ENCODE data around the gene HYKK.

DNA sequence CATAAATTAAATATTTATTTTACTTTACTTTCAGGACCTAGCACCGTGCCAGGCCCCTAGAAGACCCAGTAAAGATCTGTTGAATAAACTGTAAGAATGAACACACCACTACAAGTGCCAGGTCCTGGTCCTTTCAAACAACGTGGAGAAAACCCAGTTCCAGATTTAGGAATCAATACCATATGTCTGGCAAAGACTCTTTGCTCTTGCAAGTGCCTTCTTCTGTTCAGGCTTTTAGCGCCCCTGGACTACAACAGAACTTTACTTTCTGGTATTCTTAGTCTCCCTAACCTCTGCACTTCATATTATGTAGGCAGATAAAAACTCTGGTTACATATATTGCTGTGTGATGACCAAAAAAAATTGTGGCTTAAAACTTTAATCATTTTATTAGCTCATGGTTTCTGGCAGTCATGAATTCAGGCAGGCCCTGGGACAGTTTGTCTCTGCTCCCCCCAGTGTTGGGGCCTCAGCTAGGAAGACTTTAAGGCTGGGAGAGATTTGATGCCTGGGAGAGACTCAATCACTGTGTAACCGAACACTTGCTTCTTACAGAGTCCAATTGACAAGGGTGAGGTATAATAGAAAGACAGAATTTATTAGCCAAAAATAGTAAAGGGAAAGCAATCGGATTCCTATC lies 30.0 kb downstream of the HYKK start:
- TF ChIP-seq, protein P1, sequence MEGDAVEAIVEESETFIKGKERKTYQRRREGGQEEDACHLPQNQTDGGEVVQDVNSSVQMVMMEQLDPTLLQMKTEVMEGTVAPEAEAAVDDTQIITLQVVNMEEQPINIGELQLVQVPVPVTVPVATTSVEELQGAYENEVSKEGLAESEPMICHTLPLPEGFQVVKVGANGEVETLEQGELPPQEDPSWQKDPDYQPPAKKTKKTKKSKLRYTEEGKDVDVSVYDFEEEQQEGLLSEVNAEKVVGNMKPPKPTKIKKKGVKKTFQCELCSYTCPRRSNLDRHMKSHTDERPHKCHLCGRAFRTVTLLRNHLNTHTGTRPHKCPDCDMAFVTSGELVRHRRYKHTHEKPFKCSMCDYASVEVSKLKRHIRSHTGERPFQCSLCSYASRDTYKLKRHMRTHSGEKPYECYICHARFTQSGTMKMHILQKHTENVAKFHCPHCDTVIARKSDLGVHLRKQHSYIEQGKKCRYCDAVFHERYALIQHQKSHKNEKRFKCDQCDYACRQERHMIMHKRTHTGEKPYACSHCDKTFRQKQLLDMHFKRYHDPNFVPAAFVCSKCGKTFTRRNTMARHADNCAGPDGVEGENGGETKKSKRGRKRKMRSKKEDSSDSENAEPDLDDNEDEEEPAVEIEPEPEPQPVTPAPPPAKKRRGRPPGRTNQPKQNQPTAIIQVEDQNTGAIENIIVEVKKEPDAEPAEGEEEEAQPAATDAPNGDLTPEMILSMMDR (CRISPR knock-in tag; IDR thresholded peaks at IDR 0.05): no peak
- TF ChIP-seq, protein P2, sequence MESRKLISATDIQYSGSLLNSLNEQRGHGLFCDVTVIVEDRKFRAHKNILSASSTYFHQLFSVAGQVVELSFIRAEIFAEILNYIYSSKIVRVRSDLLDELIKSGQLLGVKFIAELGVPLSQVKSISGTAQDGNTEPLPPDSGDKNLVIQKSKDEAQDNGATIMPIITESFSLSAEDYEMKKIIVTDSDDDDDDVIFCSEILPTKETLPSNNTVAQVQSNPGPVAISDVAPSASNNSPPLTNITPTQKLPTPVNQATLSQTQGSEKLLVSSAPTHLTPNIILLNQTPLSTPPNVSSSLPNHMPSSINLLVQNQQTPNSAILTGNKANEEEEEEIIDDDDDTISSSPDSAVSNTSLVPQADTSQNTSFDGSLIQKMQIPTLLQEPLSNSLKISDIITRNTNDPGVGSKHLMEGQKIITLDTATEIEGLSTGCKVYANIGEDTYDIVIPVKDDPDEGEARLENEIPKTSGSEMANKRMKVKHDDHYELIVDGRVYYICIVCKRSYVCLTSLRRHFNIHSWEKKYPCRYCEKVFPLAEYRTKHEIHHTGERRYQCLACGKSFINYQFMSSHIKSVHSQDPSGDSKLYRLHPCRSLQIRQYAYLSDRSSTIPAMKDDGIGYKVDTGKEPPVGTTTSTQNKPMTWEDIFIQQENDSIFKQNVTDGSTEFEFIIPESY (CRISPR knock-in tag; IDR thresholded peaks at IDR 0.05): no peak
- no peak for TF ChIP-seq ZBTB42 (CRISPR knock-in tag; IDR thresholded peaks at IDR 0.05)
- TF ChIP-seq KDM5A (IDR thresholded peaks at IDR 0.05; ENCODE audit: borderline replicate concordance, low read length): no peak
- no peak for TF ChIP-seq POLR2AphosphoS5 (IDR thresholded peaks at IDR 0.05; ENCODE audit: low read depth, low read length)
- TF ChIP-seq, protein P3, sequence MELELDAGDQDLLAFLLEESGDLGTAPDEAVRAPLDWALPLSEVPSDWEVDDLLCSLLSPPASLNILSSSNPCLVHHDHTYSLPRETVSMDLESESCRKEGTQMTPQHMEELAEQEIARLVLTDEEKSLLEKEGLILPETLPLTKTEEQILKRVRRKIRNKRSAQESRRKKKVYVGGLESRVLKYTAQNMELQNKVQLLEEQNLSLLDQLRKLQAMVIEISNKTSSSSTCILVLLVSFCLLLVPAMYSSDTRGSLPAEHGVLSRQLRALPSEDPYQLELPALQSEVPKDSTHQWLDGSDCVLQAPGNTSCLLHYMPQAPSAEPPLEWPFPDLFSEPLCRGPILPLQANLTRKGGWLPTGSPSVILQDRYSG (CRISPR knock-in tag; IDR thresholded peaks at IDR 0.05): no peak
- TF ChIP-seq EZH2 (conservative IDR thresholded peaks at IDR 0.05; ENCODE audit: low read depth, low read length): no peak
- TF ChIP-seq ZNF792 (CRISPR knock-in tag; IDR thresholded peaks at IDR 0.05): no peak
- no peak for TF ChIP-seq ZZZ3 (CRISPR knock-in tag; IDR thresholded peaks at IDR 0.05; ENCODE audit: borderline replicate concordance)

Measured in HepG2 (cell line).